ENCODE data around the gene GRK3.
"Not testable (repeated sequence)": the region's sequence is repeated elsewhere in the genome, so short reads cannot be mapped to it uniquely, and the experiment has no call there.

The GRK3 gene

GRCh38 chr22:25623310-25623734, 58.8 kb downstream of the GRK3 start:
- Histone ChIP-seq H3K27me3 (no peaks in the 10 kb centered on the region), H3K36me3 (peaks cover 8 to 52% (median 18%) of the 10 kb centered on the region in 11 experiments; a peak in 16 of 22 replicates), H3K4me2 (no peak overlapping the region), H3K9ac (no peak overlapping the region), H3K4me3 (no peak overlapping the region), H4K20me1 (peaks cover 8 to 87% (median 26%) of the 10 kb centered on the region in 11 experiments; a peak in 13 of 22 replicates), H3K27ac (no peak overlapping the region), H3K4me1 (peaks cover 16 to 30% (median 22%) of the 10 kb centered on the region in 10 experiments), H3K9me3 (replicated peaks in 1 of 11) (0 out of 22 replicates have a peak, but pooled peaks cover 0 to 5% (median 0%) of the 10 kb centered on the region in 11 experiments)
- no peak for TF ChIP-seq Cebpa-rat (IDR thresholded peaks at IDR 0.05)

- H3K27me3 ChIP-seq = no peaks in the 10 kb centered on the region
- no peak overlapping the region for H3K27ac ChIP-seq
- H4K20me1 ChIP-seq = peaks cover 9 to 87% (median 32%) of the 10 kb centered on the region in 11 experiments; a peak in 13 of 22 replicates
- H3K4me1 ChIP-seq = peaks cover 16 to 34% (median 22%) of the 10 kb centered on the region in 10 experiments
- H3K4me2 ChIP-seq = no peak overlapping the region
- H3K9ac ChIP-seq = no peak overlapping the region
- H3K4me3 ChIP-seq = no peak overlapping the region
- TF ChIP-seq Cebpa-rat (IDR thresholded peaks at IDR 0.05) = no peak
- H3K36me3 ChIP-seq = peaks cover 8 to 48% (median 14%) of the 10 kb centered on the region in 11 experiments; a peak in 16 of 22 replicates
- H3K9me3 ChIP-seq (replicated peaks in 1 of 11) = 0 out of 22 replicates have a peak, but pooled peaks cover 0 to 3% (median 0%) of the 10 kb centered on the region in 11 experiments
Observed at GRCh38 chr22:25623851-25624250, 59.4 kb downstream of the GRK3 start.

GRCh38 chr22:25624476-25624875, 60.0 kb downstream of the GRK3 start:
- no peak for TF ChIP-seq Cebpa-rat (IDR thresholded peaks at IDR 0.05)

GRCh38 chr22:25625747-25626623, 61.5 kb downstream of the GRK3 start:
- H3K4me2 ChIP-seq = peak overlapping the region in 8 of 11 experiments; percentile 47 to 70 (median 64); a peak in 7 of 22 replicates
- not testable (repeated sequence) for H3K4me3 ChIP-seq

More at GRCh38 chr22:25624476-25624875, 60.0 kb downstream of the GRK3 start:
- Histone ChIP-seq H3K4me3 (no peak overlapping the region), H3K9me3 (replicated peaks in 1 of 11) (no peaks in the 10 kb centered on the region), H3K27ac (no peak overlapping the region), H3K36me3 (peaks cover 4 to 48% (median 10%) of the 10 kb centered on the region in 11 experiments; a peak in 17 of 22 replicates), H4K20me1 (peaks cover 9 to 93% (median 38%) of the 10 kb centered on the region in 11 experiments; a peak in 14 of 22 replicates), H3K4me1 (peaks cover 16 to 34% (median 22%) of the 10 kb centered on the region in 10 experiments), H3K4me2 (no peak overlapping the region), H3K27me3 (no peaks in the 10 kb centered on the region), H3K9ac (no peak overlapping the region)

GRCh38 chr22:25626624-25626990, 62.1 kb downstream of the GRK3 start:
- H3K4me3 ChIP-seq = no peak overlapping the region
- H3K27me3 ChIP-seq = no peaks in the 10 kb centered on the region
- H3K36me3 ChIP-seq = peaks cover 4 to 39% (median 11%) of the 10 kb centered on the region in 11 experiments; a peak in 17 of 22 replicates
- H3K9ac ChIP-seq = no peak overlapping the region
- H4K20me1 ChIP-seq = peaks cover 9 to 97% (median 34%) of the 10 kb centered on the region in 11 experiments; a peak in 14 of 22 replicates
- peak overlapping the region in 1 of 11 experiments; percentile 67; a peak in 1 of 22 replicates for H3K27ac ChIP-seq
- peaks cover 16 to 34% (median 22%) of the 10 kb centered on the region in 10 experiments for H3K4me1 ChIP-seq
- TF ChIP-seq Cebpa-rat (IDR thresholded peaks at IDR 0.05) = no peak
- H3K4me2 ChIP-seq = peak overlapping the region; percentile 47 to 70 (median 63); a peak in 21 of 22 replicates
- no peaks in the 10 kb centered on the region for H3K9me3 ChIP-seq (replicated peaks in 1 of 11)

More at GRCh38 chr22:25625747-25626623, 61.5 kb downstream of the GRK3 start:
- Histone ChIP-seq H4K20me1 (peaks cover 9 to 97% (median 36%) of the 10 kb centered on the region in 11 experiments; a peak in 14 of 22 replicates), H3K36me3 (peaks cover 4 to 38% (median 11%) of the 10 kb centered on the region in 11 experiments; a peak in 17 of 22 replicates), H3K4me1 (peaks cover 16 to 34% (median 22%) of the 10 kb centered on the region in 10 experiments)
- not testable (repeated sequence) for H3K27me3 ChIP-seq; H3K9ac ChIP-seq; H3K27ac ChIP-seq; H3K9me3 ChIP-seq (replicated peaks in 1 of 11)

- Histone ChIP-seq H3K4me1 (peaks cover 16 to 34% (median 22%) of the 10 kb centered on the region in 10 experiments), H3K4me2 (peak overlapping the region; percentile 47 to 70 (median 63)), H3K9me3 (replicated peaks in 1 of 11) (no peaks in the 10 kb centered on the region), H3K27me3 (no peaks in the 10 kb centered on the region), H3K36me3 (peaks cover 4 to 39% (median 11%) of the 10 kb centered on the region in 11 experiments; a peak in 17 of 22 replicates), H3K9ac (peak overlapping the region in 2 of 11 experiments; percentile 16 to 37; a peak in 2 of 22 replicates), H3K27ac (peak overlapping the region in 8 of 11 experiments; percentile 6 to 67 (median 48); a peak in 12 of 22 replicates), H3K4me3 (no peak overlapping the region), H4K20me1 (peaks cover 9 to 97% (median 33%) of the 10 kb centered on the region in 11 experiments; a peak in 14 of 22 replicates)
- TF ChIP-seq Cebpa-rat (IDR thresholded peaks at IDR 0.05) = no peak
Observed at GRCh38 chr22:25627271-25627852, 62.9 kb downstream of the GRK3 start.

- H3K4me2 ChIP-seq = no peak overlapping the region
- H3K27me3 ChIP-seq = no peaks in the 10 kb centered on the region
- H3K27ac ChIP-seq = no peak overlapping the region
- no peak for TF ChIP-seq Cebpa-rat (IDR thresholded peaks at IDR 0.05)
- H4K20me1 ChIP-seq = peaks cover 9 to 96% (median 33%) of the 10 kb centered on the region in 11 experiments; a peak in 14 of 22 replicates
- no peak overlapping the region for H3K4me3 ChIP-seq
- peaks cover 16 to 34% (median 22%) of the 10 kb centered on the region in 10 experiments for H3K4me1 ChIP-seq
- peaks cover 0 to 28% (median 6%) of the 10 kb centered on the region in 11 experiments; a peak in 12 of 22 replicates for H3K36me3 ChIP-seq
- H3K9me3 ChIP-seq (replicated peaks in 1 of 11) = no peaks in the 10 kb centered on the region
- no peak overlapping the region for H3K9ac ChIP-seq
Observed at GRCh38 chr22:25628494-25628893, 64.0 kb downstream of the GRK3 start.

- no peaks in the 10 kb centered on the region for H3K9me3 ChIP-seq (replicated peaks in 1 of 11)
- no peak overlapping the region for H3K4me2 ChIP-seq
- H3K9ac ChIP-seq = no peak overlapping the region
- no peaks in the 10 kb centered on the region for H3K27me3 ChIP-seq
- H3K4me1 ChIP-seq = peaks cover 16 to 34% (median 22%) of the 10 kb centered on the region in 10 experiments
- no peak for TF ChIP-seq Cebpa-rat (IDR thresholded peaks at IDR 0.05)
- H3K36me3 ChIP-seq = peaks cover 0 to 17% (median 0%) of the 10 kb centered on the region in 11 experiments; a peak in 4 of 22 replicates
- H3K27ac ChIP-seq = no peak overlapping the region
- H3K4me3 ChIP-seq = no peak overlapping the region
- peaks cover 9 to 92% (median 33%) of the 10 kb centered on the region in 11 experiments; a peak in 14 of 22 replicates for H4K20me1 ChIP-seq
Observed at GRCh38 chr22:25629613-25630012, 65.1 kb downstream of the GRK3 start.

All from BLaER1 treated with 17β-estradiol and CSF1 and Interleukin-3, amounts not matched to agents 10 nM and 100 nM (cell line).